Psoas muscle (tissue), 8 donors: ENCODE data around the gene TOP3A. TPM values are rescaled to one million over a fixed set of nuclear protein-coding genes. Genes with fewer than 3 reads are reported as not detected.

Experiments used
- ATAC-seq, 4 donors: fragments of 200-7000 bp; cut with Tn5 transposase; one replicate each; pipeline ENCODE4 v1.9.1; 2020; ENCODE audit warnings: moderate library complexity in 3 of 4, mild to moderate bottlenecking in 2 of 4
- DNase-seq, 2 donors: peaks; one replicate each; pipeline ENCODE4 v3.0.0-alpha.2; 2020
- H3K27ac ChIP-seq: fragments of 200-600 bp; one replicate; pipeline ENCODE4 v1.8.0; 2022
- H3K27me3 ChIP-seq, 3 donors: fragments of 200-600 bp in 1 of 3; one replicate each; pipeline versions ENCODE4 v1.6.1 to v1.8.0; 2013 to 2022; ENCODE audit warnings: low read length in 2 of 3, mild to moderate bottlenecking in 2 of 3, moderate library complexity in 1 of 3; ENCODE audit not compliant: insufficient read depth in 3 of 3
- H3K36me3 ChIP-seq, 2 donors: fragments of 200-600 bp in 1 of 2; one replicate each; pipeline versions ENCODE4 v1.6.1 to v1.8.0; 2013 to 2022; ENCODE audit warnings: low read depth in 1 of 2, mild to moderate bottlenecking in 1 of 2, moderate library complexity in 1 of 2; ENCODE audit not compliant: insufficient read depth in 1 of 2
- H3K4me1 ChIP-seq: fragments of 200-600 bp; one replicate; pipeline ENCODE4 v1.8.0; 2022
- H3K4me3 ChIP-seq: fragments of 200-600 bp; one replicate; pipeline ENCODE4 v1.8.0; 2022; ENCODE audit warnings: mild to moderate bottlenecking
- H3K9me3 ChIP-seq: fragments of 200-600 bp; one replicate; pipeline ENCODE4 v1.8.0; 2022
- WGBS, 3 donors: extraction: QIAGEN DNeasy Blood & Tissue Kit; methylation state at CpG; one replicate each; pipeline versions ENCODE4 v1.1.6 to v1.1.7; 2013; 5-methylcytosine and 5-hydroxymethylcytosine counted together
- intact Hi-C, 2 donors: fragments of 100-400 bp; cut with DNase I; formaldehyde crosslinking; loops; one replicate each; pipeline versions ENCODE4 v1.11.0 to v1.14.2; 2022
- polyA plus RNA-seq, 3 donors: library from polyadenylated mRNA; stranded (reverse); fragments of 200-250 nt; gene quantifications; one replicate each; pipeline ENCODE4 v1.2.3, GENCODE V29; 2013
- total RNA-seq, 4 donors: library from RNA; stranded (reverse); fragmentation: NEBNext Ultra II Directional in 2 of 4; extraction: Animal tissue kit (Norgen Biotek cat#: 25700) in 2 of 4; gene quantifications; one replicate each; pipeline versions ENCODE4 v1.2.1 to v1.2.4, GENCODE V29; 2021 to 2023
- TF ChIP-seq, protein P1 (sequence below): fragments of 200-600 bp; IDR thresholded peaks from one replicate; pipeline ENCODE4 v1.8.0; 2022; ENCODE audit warnings: antibody characterized with exemption
- donor health status: healthy with polysubstance abuse.
- donor health status: DM: no; HTN: no; CAD: no; lungs with moderate emphysema.
- donor health status: Bipolar disorder and iron deficiency.
- donor health status: healthy.
- donor health status: DM: yes; HTN: yes; CAD: no.
- donor health status: DM: no; HTN: no; CAD: no.
- donor health status: DM: no; HTN: no; CAD: no.
- donor health status: DM: yes; HTN: yes; CAD: no.

The TOP3A gene
- total and polyA plus RNA-seq, 7 donors, result 8.8 to 24.3 (median 13.6) TPM

DNA sequence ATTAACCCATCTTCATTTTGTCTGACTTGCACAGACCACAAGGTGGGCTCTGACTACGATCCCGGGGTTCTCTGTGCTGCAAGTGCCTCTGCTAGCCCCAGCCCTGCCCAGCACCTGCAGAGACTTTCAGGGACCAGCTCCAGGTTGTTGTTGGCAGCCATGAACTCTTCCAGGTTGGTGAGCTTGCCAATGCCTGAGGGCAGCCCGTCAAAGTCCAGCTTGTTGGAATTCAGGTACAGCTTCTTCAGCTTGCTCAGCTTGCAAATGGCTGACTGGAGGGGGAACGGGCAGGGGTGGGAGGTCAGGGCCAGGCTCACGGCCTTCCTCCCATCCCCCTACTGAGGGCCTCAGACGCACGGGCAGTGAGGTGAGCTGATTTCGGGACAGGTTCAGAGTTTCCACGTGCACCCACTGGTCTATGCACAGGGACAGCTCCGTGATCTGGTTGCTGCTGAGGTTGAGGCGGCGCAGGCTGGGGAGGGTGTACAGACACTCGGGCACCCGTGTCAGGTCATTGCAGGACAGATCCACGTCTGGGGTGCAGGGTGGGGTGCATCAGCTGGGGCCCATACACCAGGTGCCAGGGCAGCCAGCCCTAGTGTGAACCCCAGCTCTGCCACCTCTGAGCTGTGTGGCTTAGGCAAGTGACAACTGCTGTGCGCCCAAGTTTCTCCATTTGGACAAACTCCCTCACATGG lies 61.5 kb downstream of the TOP3A start:
- 76 to 86% (median 79%) methylated on average over 16 of the region's 16 CpGs for WGBS, 3 donors
- TF ChIP-seq, protein P1, sequence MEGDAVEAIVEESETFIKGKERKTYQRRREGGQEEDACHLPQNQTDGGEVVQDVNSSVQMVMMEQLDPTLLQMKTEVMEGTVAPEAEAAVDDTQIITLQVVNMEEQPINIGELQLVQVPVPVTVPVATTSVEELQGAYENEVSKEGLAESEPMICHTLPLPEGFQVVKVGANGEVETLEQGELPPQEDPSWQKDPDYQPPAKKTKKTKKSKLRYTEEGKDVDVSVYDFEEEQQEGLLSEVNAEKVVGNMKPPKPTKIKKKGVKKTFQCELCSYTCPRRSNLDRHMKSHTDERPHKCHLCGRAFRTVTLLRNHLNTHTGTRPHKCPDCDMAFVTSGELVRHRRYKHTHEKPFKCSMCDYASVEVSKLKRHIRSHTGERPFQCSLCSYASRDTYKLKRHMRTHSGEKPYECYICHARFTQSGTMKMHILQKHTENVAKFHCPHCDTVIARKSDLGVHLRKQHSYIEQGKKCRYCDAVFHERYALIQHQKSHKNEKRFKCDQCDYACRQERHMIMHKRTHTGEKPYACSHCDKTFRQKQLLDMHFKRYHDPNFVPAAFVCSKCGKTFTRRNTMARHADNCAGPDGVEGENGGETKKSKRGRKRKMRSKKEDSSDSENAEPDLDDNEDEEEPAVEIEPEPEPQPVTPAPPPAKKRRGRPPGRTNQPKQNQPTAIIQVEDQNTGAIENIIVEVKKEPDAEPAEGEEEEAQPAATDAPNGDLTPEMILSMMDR, result no peak
- intact Hi-C loops, result no loop called here
- DNase-seq (no peak), ATAC-seq (no peak)
- peaks cover 10 to 86% of the 10 kb centered on the region in 2 donors for H3K36me3 ChIP-seq
- H3K4me3 ChIP-seq, result no peak overlapping the region
- H3K9me3 ChIP-seq, result no peaks in the 10 kb centered on the region
- H3K4me1 ChIP-seq, result peaks cover 23% of the 10 kb centered on the region
- no peak overlapping the region for H3K27ac ChIP-seq
- no peaks in the 10 kb centered on the region for H3K27me3 ChIP-seq

DNA sequence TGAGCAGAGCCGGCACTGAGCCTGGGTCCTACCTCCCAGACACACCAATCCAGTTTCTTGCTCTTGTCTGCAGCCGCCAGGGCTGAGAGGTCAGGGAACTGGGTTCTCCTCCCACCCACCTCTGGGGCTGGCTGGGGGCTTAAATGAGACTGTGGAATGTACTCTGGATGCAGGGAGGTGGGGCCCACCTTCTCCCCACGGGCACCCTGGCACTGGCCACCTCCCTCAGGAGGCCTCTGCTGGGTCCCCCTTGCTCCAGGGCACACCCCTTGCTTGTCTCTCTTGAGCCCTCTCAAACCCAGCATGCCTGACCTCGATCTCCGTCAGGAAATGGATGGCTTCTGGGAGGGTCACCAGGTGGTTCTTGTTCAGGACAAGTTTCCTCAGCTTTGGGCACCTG lies 62.6 kb downstream of the TOP3A start:
- Histone ChIP-seq H3K36me3 (peaks cover 12 to 98% of the 10 kb centered on the region in 2 donors), H3K4me3 (no peak overlapping the region), H3K27me3 (no peaks in the 10 kb centered on the region), H3K9me3 (no peaks in the 10 kb centered on the region), H3K27ac (no peak overlapping the region), H3K4me1 (peaks cover 19% of the 10 kb centered on the region)
- 84 to 89% (median 86%) methylated on average over 5 of the region's 5 CpGs for WGBS, 3 donors
- intact Hi-C loops, result no loop called here
- TF ChIP-seq, protein P1, result no peak
- DNase-seq (no peak), ATAC-seq (no peak)

DNA sequence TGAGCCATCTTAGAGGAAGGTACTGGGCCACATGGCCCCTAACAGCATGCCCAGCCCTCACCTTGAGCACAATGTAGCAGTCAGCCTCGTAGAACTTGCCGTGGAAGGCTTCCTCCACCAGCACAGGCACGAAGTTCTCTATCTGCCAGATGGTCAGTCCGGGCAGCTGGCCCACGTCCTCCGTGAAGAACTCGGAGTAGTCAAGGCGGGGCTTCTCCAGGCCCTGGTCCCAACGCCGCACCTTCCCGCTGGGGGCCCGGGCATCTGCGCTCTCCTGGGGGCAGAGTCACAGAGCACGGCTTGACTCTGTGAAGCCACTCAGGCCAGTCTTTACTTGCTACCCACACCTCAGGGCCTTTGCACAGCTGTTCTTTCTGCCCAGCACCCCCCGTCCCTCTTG lies 63.6 kb downstream of the TOP3A start:
- ATAC-seq (no peak), DNase-seq (no peak)
- TF ChIP-seq, protein P1, result no peak
- peaks cover 12 to 100% of the 10 kb centered on the region in 2 donors for H3K36me3 ChIP-seq
- H3K4me1 ChIP-seq, result peaks cover 9% of the 10 kb centered on the region
- intact Hi-C loops, result no loop called here
- 59 to 78% (median 61%) methylated on average over 15 of the region's 15 CpGs for WGBS, 3 donors
- no peaks in the 10 kb centered on the region for H3K9me3 ChIP-seq
- no peaks in the 10 kb centered on the region for H3K27me3 ChIP-seq
- no peak overlapping the region for H3K4me3 ChIP-seq
- no peak overlapping the region for H3K27ac ChIP-seq

DNA sequence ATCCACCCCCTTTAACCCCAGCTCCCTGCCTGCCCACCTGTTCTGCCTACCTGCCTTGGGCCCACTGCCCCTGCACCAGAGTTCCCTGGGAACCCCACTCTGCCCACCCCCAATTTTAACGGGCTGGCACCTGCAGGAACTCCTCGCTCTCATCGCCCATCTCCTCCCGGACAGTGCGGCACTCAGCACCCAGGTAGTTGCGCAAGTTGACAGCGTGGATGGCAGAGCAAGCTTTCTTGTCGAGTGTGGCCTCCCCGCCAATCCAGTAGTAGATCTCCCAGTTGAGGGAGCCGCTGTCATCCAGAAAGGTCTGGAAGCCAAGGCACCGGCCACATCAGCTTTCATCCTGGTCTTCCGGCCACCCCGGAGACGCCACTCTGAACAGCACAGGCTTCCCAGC lies 64.1 kb downstream of the TOP3A start:
- Histone ChIP-seq H3K27me3 (no peaks in the 10 kb centered on the region), H3K36me3 (peaks cover 12 to 100% of the 10 kb centered on the region in 2 donors), H3K9me3 (no peaks in the 10 kb centered on the region), H3K4me3 (no peak overlapping the region), H3K27ac (no peak overlapping the region), H3K4me1 (peaks cover 4% of the 10 kb centered on the region)
- no peak for ATAC-seq
- no peak for DNase-seq
- TF ChIP-seq, protein P1, result no peak
- intact Hi-C loops, result no loop called here
- 89 to 92% (median 91%) methylated on average over 14 of the region's 14 CpGs for WGBS, 3 donors

DNA sequence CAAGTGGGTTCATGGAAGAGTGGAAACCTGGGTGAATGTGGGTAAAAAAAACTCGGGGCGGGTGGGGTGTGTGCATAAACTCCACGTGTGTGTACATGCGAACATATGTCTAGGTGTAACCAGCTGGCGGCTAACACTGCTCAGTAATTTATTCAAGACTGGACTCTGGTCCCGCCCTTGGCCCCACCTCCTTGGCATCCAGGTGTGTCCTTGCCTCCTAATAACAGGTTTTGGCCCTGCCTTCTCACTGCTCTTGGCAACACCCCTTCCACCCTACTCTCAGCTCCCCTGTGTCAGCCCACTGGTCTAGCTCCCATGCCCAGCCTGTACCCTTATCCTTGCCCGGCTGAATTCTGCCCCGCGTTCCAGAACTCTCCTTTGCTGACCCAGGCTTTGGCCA lies 64.5 kb downstream of the TOP3A start:
- no peak for ATAC-seq
- Histone ChIP-seq H3K4me1 (peaks cover 3% of the 10 kb centered on the region), H3K4me3 (no peak overlapping the region), H3K9me3 (no peaks in the 10 kb centered on the region), H3K27ac (no peak overlapping the region), H3K36me3 (peaks cover 12 to 100% of the 10 kb centered on the region in 2 donors), H3K27me3 (no peaks in the 10 kb centered on the region)
- intact Hi-C loops, result no loop called here
- 77 to 89% (median 80%) methylated on average over 9 of the region's 9 CpGs for WGBS, 3 donors
- DNase-seq, result no peak
- TF ChIP-seq, protein P1, result no peak
